D341Med (cell line): ENCODE results near the gene TFB2M.
"Not testable (repeated sequence)": the region's sequence is repeated elsewhere in the genome, so short reads cannot be mapped to it uniquely, and the experiment has no call there.

Source experiments
- DNase-seq: peaks from one replicate; pipeline ENCODE4 v3.0.0; 2012; ENCODE audit warnings: low spot score

TFB2M gene, protein sequence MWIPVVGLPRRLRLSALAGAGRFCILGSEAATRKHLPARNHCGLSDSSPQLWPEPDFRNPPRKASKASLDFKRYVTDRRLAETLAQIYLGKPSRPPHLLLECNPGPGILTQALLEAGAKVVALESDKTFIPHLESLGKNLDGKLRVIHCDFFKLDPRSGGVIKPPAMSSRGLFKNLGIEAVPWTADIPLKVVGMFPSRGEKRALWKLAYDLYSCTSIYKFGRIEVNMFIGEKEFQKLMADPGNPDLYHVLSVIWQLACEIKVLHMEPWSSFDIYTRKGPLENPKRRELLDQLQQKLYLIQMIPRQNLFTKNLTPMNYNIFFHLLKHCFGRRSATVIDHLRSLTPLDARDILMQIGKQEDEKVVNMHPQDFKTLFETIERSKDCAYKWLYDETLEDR

DNA sequence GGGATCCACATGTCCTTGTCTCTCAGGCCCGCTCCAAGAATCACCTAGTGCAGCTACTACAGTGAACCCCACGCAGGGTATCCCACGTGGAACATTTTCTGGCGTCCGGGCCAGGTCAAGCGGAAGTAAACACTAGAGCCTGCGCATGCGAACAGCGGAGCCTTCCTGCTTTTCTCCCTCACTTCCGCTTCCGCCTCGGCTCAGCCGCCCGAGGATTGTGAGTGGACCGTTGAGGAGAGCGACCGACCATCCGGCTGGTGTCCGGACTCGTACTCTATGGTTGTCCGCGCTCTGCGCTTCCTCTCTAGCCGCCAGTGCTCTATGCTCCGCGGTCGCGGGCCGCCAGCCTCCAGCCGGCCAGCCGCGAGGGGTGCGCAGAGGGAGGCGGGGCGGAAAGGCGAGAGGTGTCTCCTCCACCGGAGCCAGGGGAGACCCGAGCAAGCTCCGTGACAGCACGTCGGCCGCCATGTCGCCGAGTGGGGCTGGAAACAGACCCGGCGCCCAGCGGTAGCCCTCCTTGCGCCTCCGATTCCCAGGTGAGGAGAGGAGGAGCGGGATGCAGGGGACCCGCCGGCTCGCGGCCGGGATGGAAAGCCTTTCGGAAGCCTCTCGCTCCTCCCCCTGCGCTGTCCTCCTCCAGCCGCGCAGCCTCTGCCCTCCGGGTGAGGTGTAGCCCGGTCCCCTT, at the start of gene TFB2M, which contains the start of gene CNST:
Gene TFB2M, minus strand, starts transcription at position 134 of the 685 bp plus-strand sequence. Its CDS starts 123 bp downstream, at position 11.
Gene CNST, plus strand, starts transcription at position 329 of the 685 bp plus-strand sequence. CDS start 25,107 bp downstream, outside the sequence.
- peak; percentile 98 for DNase-seq

DNA sequence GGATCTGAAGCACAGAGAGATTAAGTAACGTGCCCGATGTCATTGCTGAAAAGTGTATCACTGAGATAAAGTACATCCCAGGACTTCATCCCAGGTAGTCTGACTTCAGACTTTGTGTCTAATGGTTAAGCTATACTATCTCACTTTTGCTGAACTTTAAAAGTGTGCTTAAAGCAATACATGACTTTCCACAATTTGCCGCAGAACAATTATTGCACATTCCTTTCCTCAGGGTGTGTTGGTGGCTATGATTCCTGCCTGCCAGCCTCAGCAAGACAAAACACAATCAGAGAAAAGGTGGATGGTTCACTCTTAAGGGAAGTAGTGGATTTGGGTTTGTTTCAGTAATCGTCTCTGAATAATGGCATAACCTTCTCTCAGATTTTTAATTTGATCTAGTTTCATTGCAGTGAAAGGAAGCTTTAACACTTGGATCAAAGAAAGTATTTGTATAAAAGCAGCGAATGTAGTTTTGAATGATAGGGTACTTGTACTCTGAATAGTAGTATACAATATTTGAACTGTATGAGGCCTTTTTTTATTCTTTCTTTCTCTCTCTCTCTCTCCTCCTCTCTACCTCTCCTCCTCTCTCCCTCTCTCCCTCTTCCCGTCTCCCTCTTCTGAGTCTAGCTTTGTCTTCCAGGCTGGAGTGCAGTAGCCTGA, 47.2 kb upstream of the TFB2M start:
- no peak for DNase-seq

DNA sequence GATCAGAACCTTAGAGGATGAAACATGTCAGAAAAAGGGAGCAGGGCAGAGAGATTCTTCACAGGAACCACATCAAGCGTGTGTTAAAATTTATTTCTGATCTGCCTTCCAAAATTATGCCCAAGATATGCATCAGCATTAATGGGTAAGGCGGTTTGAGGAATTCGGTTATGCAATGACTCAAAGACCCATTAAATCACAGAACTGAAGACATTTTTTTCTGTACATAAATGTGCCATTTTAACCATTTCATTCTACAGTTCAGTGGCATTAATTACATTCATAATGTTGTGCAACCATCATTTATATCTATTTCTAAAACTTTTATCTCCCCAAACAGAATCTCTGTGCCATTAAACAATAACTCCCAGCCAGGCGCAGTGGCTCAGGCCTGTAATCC, 43.6 kb upstream of the TFB2M start:
- no peak for DNase-seq

DNA sequence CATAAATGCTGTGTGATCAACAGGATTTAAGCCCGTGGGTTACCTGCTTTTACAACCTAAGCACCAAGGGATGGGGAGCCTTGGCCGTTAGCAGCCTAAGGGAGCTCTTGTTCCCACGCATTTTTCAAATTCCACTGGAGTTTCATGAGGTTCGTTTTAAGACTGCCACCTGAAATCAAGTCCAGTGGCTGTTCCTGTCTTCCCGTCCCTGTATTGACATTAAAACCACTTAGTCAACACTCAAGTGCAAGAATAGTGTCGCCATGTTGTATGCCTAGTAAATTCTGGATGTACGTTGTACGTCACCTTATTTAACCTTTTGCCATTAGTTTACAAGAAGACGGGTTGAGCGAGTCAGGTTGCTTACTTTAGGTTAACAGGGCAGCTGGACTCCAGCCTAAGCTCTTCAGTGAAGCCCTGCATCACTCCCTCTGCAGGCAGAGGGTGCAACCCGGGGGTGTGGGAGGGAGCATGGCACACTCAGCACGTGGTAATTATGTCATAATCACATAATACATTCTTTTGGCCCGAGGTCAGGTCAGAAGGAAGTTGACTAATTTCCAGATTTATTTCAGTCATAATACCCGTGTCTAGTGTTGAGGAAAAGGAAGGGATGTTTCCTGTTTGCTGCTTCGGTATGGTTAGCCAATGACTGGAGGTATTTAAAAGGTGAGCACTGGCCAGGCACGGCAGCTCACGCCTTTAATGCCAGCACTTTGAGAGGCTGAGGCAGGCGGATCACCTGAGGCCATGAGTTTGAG, 42.7 kb upstream of the TFB2M start:
- peak; percentile 53 for DNase-seq

DNA sequence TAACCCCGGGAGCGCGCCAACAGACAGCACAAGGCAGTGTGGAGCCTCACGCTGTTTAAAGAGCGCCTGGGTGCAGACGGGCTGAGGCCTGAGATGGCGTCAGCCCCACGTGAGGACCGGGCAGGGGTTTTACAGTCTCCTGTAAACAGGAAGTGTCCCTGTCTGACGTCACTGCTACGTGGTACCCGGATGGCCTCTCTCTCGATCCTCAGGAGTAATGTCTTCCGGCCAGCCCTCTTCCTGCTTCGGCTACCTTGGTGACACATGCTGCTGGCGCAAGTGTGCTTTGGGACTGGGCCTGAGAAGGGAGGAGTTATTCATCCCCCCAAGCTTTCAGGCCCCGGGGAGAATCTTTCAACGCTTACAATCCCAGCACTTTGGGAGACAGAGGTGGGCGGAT, 41.4 kb upstream of the TFB2M start:
- DNase-seq, result no peak

DNA sequence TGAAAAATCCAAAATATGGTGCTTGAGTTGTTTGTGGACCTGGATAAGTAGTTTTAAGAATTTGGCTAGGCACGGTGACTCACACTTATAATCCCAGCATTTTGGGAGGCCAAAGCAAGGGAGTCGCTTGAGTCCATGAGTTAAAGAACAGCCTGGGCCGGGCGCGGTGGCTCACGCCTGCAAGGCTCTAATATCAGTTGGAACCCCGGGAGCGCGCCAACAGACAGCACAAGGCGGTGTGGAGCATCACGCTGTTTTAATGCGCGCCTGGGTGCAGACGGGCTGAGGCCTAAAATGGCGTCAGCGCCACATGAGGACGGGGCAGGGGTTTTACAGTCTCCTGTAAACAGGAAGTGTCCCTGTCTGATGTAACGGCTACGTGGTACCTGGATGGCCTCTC, 39.2 kb upstream of the TFB2M start:
- not testable (repeated sequence) for DNase-seq

DNA sequence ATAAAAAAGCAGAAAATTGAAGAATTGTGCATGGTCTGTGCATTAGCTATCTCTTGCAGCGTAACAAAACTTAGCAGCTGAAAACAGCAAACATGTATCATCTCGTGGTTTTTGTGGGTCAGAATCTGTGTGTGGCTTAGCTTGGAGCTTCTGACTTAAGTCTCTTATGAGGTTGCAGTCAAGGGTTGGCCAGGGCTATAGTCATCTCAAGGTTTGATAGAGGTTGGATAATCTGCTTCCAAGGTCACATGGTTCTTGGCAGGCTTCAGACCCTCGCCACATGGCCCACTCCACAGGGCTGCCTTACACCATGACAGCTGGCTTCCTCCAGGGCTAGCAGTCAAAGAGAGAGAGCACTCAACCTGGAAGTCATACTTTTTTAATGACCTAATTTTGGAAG, 36.1 kb upstream of the TFB2M start:
- peak; percentile 47 for DNase-seq

DNA sequence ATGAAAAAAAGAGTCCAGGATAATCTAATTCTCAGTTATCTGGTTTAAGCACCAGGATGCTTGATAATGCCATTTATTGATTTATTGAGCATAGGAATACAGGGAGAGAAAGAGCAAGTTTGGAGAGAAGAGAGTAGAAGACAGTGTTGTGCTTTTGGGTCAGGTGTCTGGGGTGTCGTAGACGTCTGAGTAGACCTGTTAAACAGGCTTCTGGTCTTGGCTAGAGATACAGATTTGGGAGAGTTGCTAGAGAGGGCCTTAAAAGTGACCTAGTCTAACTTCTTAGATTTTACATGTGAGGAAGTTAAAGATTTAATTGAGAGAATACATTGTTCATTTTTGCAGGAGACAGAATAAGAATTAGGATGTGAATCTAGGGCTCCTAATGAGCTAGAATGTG, 34.5 kb upstream of the TFB2M start:
- no peak for DNase-seq

DNA sequence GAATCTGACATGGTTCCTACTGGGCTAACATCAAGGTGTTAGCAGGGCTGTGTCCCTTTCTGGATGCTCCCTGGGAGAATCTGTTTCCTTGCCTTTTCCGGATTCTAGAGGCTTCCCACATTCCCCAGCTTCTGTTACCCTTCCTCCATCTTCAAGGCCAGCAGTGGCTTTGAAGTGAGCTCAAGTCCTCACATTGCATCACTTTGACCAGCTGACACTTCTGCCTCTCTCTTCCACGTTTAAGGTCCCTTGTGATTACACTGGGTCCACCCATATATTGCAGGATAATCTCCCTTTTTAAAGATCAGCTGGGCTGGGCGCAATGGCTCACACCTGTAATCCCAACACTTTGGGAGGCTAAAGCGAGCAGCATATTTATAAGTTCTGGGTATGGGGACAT, 33.3 kb upstream of the TFB2M start:
- no peak for DNase-seq

DNA sequence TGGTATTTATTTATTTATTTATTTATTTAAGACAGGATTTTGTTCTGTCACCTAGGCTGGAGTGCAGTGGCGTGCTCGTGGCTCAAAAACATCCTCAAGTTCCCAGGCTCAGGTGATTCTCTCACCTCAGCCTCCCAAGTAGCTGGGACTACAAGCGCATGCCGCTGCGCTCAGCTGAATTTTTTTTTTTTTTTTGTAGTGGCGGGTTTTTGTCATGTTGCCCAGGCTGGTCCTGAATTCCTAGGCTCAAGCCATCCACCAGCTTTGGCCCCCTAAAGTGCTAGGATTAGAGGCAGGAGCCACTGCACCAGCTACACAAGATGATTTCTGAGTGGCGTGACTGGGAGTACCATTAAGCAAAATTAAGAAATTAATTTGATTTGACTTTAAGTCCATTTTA, 31.9 kb upstream of the TFB2M start:
- no peak for DNase-seq

DNA sequence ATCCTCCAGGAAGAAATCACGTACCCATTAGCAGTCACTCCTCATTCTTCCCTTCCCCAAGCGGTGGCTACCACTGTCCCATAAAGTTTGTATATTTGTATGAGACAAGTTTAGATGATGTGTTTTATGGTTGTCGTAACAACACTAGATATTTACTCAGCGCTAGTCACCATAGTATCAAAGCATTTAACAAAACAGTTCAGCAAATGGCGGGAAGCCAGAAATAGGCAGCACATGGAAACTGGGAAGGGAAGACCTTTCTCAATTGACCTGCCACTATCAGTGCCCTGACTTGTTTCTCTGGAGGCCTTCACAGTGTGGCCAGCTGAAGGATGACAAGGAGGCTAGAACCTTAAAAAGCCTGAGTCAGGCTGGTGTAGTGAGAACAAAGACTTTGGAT, 31.3 kb upstream of the TFB2M start:
- no peak for DNase-seq

DNA sequence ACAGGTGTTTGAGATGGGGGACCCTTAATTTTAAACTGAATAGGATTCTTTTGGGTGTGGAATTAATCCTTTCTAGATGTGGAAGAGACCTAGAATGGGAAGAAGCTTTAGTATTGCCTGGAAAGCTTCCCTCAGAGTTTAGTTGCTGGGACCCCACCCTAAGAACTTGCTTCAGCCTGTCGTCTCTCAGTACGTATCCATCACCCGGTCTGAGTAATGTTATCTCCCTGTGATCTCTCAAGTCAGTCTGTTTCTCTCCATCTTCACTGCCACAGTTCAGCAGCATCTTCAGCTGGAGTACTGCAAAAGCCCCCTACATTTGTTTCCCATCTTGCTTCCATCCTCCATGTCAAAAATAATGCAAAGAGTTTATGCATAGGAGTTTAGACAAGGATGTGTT, 29.1 kb upstream of the TFB2M start:
- no peak for DNase-seq

DNA sequence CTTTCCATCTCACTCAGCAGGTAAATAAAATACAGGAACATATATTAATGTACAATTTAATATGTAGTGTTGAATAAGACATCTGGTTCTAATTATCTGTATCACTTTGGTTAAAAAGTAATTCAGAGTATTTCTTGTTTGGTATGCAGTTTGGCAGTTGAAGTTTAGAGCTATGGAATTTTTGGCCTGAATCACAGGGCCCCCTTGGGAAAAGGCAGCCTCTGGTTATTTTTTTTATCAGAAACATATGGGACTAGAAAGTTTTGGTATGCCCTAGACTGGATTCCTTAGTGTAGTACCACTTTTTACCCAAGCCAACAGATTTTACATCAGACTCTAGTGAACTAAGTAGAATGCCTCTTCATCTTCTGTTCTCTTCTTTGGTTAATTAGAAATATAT, 26.6 kb upstream of the TFB2M start:
- DNase-seq, result no peak

DNA sequence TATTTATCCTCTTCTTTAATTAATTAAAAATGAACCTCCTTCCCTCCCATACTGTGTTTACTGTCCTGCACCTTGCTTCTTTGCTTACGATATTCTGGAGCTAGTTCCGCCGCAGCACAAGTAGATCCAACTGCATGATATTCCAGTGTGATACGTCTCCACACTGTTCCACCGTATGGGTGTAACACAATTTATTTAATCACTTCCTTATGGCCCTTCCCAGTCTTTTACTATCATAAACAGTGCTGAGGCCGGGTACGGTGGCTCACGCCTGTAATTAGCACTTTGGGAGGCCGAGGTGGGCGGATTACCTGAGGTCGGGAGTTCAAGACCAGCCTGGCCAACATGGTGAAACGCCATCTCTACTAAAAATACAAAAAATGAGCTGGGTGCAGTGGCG, 25.9 kb upstream of the TFB2M start:
- no peak for DNase-seq

DNA sequence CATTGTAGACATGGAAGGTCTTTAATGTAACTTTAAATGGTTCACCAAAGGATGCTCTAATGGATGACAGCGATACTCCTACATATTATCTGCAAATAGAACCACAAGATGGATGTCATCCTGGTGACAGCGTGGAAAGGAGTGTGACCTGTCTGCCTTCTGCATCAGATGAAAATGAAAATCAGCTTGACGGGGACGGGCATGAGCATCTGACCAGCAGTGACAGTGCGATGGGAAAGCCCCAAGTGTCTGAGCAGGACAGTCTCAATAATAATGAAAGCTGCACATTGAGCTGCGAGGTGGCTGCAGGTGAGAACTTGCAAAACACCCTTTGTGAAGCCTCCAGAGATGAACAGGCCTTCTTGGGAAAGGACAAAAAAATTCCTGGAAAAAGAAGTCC, 25.4 kb upstream of the TFB2M start:
- DNase-seq, result no peak

DNA sequence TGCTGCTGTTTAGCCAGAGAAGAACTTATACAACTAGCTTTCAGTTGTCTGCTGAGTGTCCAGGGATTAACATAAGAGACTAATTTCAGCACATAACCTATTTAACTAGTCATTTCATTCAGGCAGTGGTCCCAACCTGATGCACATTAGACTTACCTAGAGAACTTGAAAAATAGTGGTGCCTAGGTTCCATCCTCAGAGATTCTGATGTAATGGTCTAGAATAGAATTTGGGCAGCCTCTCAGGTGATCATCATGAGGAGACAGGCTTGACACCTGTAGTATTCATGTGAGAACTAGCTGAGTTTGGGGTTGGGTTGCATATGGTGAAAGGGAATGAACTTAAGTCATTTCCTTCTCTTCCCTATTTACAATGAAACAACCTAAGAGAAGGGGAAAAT, 25.0 kb upstream of the TFB2M start:
- no peak for DNase-seq

DNA sequence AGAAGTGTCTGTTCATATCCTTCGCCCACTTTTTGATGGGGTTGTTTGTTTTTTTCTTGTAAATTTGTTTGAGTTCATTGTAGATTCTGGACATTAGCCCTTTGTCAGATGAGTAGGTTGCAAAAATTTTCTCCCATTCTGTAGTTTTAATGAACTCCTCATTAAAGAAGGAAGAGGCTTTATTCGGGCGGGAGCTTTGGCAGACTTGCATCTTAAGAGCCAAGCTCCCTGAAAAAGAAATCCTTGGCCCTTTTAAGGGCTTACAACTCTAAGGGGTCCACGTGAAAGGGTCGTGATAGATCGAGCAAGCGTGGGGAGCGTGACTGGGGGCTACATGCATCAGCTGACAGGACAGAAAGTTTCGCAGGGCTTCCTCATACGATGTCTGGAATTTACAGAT, 23.9 kb upstream of the TFB2M start:
- DNase-seq, result not testable (repeated sequence)

DNA sequence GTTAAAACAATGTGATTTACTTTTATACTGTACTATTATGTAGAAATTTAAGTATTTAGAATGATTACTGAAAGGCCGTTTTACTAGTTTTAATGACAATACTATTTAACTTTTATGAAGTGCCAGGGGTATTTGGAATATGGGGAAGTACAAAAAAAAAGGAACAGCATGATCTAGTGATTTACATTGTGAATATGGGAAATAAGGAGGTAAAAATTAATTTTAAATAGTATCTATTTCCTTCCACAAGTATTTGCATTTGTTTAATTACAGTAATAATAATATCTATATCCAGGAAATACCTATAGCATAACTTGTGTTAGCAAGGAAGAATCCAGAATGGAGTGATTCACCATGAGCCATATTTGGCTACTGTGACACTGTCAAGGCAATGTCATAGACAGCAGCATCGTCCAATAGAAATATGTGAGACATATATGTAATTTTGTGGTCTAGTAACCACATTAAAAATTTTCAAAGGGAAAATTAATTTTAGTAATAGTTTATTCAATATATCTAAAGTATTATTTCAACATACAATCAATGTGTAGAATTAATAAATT, 22.2 kb upstream of the TFB2M start:
- DNase-seq, result no peak

DNA sequence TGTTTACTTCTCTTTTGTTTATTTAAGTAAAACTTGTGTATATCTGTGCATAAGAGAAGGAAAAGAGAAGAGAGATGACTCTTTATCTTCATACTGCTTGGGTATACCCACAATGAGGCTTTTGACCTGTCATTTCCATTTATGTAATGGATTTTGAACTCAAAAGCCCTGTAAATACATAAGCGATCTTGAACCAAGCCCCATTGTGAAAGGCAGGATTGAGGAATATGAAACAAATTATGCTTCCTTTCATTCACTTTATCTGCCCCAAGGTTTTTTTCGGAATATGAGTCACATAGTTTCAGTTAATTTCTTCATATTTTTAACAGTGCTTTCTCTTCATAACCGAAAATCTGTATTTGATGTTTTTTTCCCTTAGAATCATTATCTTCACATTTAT, 21.5 kb upstream of the TFB2M start:
- no peak for DNase-seq

DNA sequence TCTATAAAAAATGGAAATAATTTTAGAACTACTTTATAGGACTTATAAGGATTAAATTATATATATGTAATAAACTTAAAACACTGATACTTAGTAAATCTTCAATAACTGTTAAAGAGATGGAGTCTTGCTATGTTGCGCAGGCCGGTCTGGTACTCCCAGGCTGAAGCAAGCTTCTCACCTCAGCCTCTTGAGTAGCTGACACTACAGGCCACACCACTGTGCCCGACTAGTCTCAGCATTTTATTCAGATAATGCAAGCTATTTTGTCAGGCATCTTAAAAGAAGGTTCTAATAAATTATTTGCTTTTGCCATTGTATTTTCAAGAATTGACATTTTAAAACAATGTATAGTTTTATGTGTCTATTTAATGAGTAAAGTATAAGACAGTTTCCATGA, 21.0 kb upstream of the TFB2M start:
- no peak for DNase-seq

DNA sequence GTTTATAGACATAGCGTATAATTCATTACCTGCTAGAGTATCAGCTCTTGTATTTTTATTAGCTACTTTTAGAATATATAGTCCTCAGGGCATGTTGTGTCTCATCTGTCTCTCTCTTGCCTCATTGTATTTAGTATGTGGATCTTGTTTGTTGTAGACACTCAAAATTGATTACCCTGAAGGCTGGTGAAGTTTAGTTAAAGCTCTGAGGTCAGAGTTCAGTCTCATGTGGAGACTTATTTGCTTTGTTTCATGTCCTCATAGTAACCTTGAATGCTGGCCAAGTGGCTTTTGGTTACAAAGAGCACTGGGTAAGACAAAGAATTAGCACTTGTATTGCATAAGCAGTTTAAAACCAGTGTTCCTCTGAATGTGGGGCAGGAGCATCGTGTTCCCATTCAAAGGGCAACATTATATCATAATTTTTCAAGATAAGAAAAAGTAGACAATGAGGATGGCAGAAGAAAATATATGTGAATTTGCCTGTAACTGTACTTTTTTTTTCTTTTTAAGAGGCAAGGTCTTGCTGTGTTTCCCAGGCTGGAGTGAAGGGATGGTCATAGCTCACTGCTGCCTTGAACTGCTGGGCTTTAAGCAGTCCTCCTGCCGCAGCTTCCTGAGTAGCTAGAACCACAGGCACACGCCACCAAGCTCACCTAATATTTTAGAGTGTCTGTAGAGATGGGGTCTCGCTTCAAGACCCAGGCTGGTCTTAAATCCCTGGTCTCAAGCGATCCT, 17.6 kb upstream of the TFB2M start:
- no peak for DNase-seq
